ENCODE data around the gene GTF2H4. TPM values are rescaled to one million over a fixed set of nuclear protein-coding genes. Genes with fewer than 3 reads are reported as not detected.

The GTF2H4 gene
- total RNA-seq, 1 experiment from 2014 or later = 42.6 TPM

DNA sequence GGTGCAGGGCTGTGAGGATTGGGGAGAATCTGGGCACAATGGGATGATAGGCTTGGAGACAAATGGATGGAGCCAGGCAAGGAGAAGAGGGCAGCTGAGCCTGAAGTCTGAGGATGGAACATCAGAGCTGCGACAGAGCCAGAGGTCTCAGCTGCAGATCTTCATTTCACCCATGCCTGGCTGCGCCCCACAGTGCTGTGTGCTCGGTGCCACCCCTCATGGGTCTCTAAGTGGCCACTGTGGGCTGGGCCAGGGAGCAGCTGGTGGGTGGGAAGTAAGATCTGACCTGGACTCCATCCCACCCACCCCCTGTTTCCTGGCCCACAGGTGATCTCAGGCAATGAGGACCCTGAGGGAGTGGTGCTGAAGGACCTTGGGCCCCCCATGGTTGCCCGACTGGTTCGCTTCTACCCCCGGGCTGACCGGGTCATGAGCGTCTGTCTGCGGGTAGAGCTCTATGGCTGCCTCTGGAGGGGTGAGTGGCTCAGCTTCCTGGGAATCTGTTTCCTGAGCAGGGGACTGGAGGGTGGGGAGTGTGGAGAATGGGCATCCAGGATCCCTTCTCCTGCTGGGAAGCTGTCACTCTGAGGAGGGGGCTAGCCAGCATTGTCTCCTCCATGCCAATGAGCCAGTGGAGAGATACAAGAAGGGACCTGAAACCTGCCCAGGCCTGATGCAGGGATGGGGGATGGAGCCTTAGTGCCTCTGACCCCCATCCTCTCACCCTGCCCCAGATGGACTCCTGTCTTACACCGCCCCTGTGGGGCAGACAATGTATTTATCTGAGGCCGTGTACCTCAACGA lies 17.2 kb upstream of the GTF2H4 start:
- peaks cover 13% of the 10 kb centered on the region for H3K36me3 ChIP-seq (ENCODE audit: insufficient read depth, low read length, poor library complexity, severe bottlenecking)
- peaks cover 33% of the 10 kb centered on the region for H3K4me1 ChIP-seq (ENCODE audit: insufficient read depth, low read length, poor library complexity, severe bottlenecking)
- H3K9me3 ChIP-seq (ENCODE audit: low read depth, low read length, poor library complexity, severe bottlenecking) = no peaks in the 10 kb centered on the region
- intact Hi-C loops (cut with micrococcal nuclease; ENCODE audit: unreplicated experiment) = no loop called here
- ChIA-PET CTCF (no interaction called here), POLR2A (ENCODE audit: low non-redundant PET) (no interaction called here)
- H3K4me3 ChIP-seq (ENCODE audit: low read depth, low read length, poor library complexity, severe bottlenecking) = no peak overlapping the region
- BruUV-seq (replicated peaks) = no TSS peak
- TF ChIP-seq EZH2 (IDR thresholded peaks at IDR 0.05; ENCODE audit: borderline replicate concordance, low read depth, low read length, poor library complexity, severe bottlenecking) = no peak
- TF ChIP-seq, protein P1, sequence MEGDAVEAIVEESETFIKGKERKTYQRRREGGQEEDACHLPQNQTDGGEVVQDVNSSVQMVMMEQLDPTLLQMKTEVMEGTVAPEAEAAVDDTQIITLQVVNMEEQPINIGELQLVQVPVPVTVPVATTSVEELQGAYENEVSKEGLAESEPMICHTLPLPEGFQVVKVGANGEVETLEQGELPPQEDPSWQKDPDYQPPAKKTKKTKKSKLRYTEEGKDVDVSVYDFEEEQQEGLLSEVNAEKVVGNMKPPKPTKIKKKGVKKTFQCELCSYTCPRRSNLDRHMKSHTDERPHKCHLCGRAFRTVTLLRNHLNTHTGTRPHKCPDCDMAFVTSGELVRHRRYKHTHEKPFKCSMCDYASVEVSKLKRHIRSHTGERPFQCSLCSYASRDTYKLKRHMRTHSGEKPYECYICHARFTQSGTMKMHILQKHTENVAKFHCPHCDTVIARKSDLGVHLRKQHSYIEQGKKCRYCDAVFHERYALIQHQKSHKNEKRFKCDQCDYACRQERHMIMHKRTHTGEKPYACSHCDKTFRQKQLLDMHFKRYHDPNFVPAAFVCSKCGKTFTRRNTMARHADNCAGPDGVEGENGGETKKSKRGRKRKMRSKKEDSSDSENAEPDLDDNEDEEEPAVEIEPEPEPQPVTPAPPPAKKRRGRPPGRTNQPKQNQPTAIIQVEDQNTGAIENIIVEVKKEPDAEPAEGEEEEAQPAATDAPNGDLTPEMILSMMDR (conservative IDR thresholded peaks at IDR 0.05; ENCODE audit: low read depth, low read length) = no peak
- no peak for DNase-seq (ENCODE audit: low spot score)
- no peak overlapping the region for H3K27ac ChIP-seq (ENCODE audit: low read depth, low read length, poor library complexity, severe bottlenecking)
- H3K27me3 ChIP-seq (replicated peaks; ENCODE audit: insufficient read depth, low read depth, low read length, poor library complexity) = no peaks in the 10 kb centered on the region

DNA sequence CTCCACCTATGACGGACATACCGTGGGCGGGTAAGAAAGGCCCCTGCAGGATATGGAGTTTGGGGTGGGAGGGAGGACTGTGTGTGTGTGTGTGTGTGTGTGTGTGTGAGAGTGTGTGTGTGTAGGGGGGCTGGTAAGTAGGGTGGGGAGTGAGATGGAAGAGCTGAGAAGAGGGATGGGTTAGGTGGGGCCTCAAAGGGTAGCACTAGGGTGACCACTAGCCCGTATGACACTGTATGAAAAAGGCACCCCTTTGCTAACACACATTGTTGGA lies 16.6 kb upstream of the GTF2H4 start:
- TF ChIP-seq, protein P1 (conservative IDR thresholded peaks at IDR 0.05; ENCODE audit: low read depth, low read length) = no peak
- no peak for TF ChIP-seq EZH2 (IDR thresholded peaks at IDR 0.05; ENCODE audit: borderline replicate concordance, low read depth, low read length, poor library complexity, severe bottlenecking)
- Histone ChIP-seq H3K9me3 (ENCODE audit: low read depth, low read length, poor library complexity, severe bottlenecking) (no peaks in the 10 kb centered on the region), H3K4me3 (ENCODE audit: low read depth, low read length, poor library complexity, severe bottlenecking) (no peak overlapping the region), H3K36me3 (ENCODE audit: insufficient read depth, low read length, poor library complexity, severe bottlenecking) (peaks cover 13% of the 10 kb centered on the region), H3K4me1 (ENCODE audit: insufficient read depth, low read length, poor library complexity, severe bottlenecking) (peaks cover 31% of the 10 kb centered on the region), H3K27ac (ENCODE audit: low read depth, low read length, poor library complexity, severe bottlenecking) (no peak overlapping the region), H3K27me3 (replicated peaks; ENCODE audit: insufficient read depth, low read depth, low read length, poor library complexity) (no peaks in the 10 kb centered on the region)
- CTCF ChIA-PET = no interaction called here
- DNase-seq (ENCODE audit: low spot score) = no peak
- intact Hi-C loops (cut with micrococcal nuclease; ENCODE audit: unreplicated experiment) = no loop called here
- BruUV-seq (replicated peaks) = no TSS peak
- POLR2A ChIA-PET (ENCODE audit: low non-redundant PET) = no interaction called here

- ChIA-PET POLR2A (ENCODE audit: low non-redundant PET) (no interaction called here), CTCF (no interaction called here)
- intact Hi-C loops (cut with micrococcal nuclease; ENCODE audit: unreplicated experiment) = no loop called here
- TF ChIP-seq, protein P1 (conservative IDR thresholded peaks at IDR 0.05; ENCODE audit: low read depth, low read length) = no peak
- no peak for TF ChIP-seq EZH2 (IDR thresholded peaks at IDR 0.05; ENCODE audit: borderline replicate concordance, low read depth, low read length, poor library complexity, severe bottlenecking)
- Histone ChIP-seq H3K9me3 (ENCODE audit: low read depth, low read length, poor library complexity, severe bottlenecking) (no peaks in the 10 kb centered on the region), H3K4me1 (ENCODE audit: insufficient read depth, low read length, poor library complexity, severe bottlenecking) (peaks cover 25% of the 10 kb centered on the region), H3K27me3 (replicated peaks; ENCODE audit: insufficient read depth, low read depth, low read length, poor library complexity) (no peaks in the 10 kb centered on the region), H3K36me3 (ENCODE audit: insufficient read depth, low read length, poor library complexity, severe bottlenecking) (peaks cover 13% of the 10 kb centered on the region), H3K27ac (ENCODE audit: low read depth, low read length, poor library complexity, severe bottlenecking) (no peak overlapping the region), H3K4me3 (ENCODE audit: low read depth, low read length, poor library complexity, severe bottlenecking) (no peak overlapping the region)
- BruUV-seq (replicated peaks) = no TSS peak
- DNase-seq (ENCODE audit: low spot score) = no peak
Measured at GRCh38 chr6:30891816-30892538, 16.0 kb upstream of the GTF2H4 start.
